ENCODE measurements around the gene DNAJB2. TPM values are rescaled to one million over a fixed set of nuclear protein-coding genes. Genes with fewer than 3 reads are reported as not detected.
"Not testable (repeated sequence)": the region's sequence is repeated elsewhere in the genome, so short reads cannot be mapped to it uniquely, and the experiment has no call there.

The DNAJB2 gene
- polyA plus RNA-seq, 12 donors = 66.8 to 96.2 (median 82.4) TPM; not detected in 1

GRCh38 chr2:219296631-219297391, 17.6 kb downstream of the DNAJB2 start:
- DNase-seq = no peak

DNA sequence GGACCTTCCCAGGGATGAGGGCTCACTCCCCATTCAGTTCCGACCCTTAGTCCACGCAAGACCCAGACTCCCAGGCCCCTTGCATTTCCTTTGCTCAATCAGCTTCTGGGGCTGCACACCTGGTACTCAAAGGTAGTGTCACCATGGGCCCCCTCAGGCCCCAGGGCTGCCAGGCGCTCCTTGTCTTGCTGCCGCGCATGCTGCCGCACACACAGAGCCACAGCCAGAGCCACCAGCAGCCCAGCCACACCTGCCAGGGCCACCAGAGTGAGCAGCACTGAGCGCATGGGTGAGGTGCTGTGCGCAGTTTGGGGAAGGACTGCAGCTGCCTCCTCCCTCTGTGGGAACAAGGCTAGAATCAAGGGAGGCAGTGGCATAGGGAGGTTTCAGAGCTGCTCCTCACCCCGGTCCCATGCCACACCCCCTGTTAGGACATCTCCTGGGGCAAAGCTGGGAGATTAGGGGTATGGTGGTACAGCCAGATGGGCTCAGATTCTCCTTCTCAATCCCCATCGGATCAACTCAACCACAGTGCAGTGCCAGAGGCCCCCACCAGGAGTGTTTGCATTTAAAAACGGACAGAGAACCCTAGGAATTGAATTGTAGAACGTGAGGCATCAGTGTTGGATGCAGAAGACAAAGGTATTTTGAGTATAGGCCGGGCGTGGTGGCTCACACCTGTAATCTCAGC, 18.7 kb downstream of the DNAJB2 start:
- DNase-seq = no peak

DNA sequence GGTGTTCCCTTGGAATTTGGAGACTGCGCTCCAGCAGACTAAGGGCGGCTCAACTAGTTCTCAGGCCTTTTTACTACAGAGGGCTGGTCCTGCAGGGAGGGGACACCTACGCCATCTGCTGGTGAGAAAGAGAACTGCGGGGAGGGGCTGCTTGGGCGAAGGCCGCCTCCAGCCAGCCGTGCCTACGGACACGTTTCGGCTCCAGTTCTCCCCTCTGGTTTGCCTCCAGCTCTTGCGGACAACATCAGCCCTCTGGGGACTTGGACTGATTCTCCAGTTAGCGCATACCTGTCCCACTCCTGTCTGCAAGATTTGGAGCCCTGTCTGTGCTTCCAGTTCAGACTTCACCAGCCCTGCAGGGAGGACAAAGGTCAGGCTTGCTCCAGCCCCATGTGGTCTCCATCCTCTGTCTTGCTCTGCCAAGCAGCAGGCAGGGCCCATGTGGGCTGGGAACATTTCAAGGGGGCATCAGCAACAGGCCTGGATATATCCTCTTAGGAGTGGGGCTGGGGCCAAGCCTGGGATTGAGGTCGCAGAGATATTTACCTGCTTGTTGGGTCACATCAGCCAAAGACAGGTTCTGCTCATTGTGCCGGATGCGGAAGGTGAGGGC, 19.7 kb downstream of the DNAJB2 start:
- peak; percentile 86 for DNase-seq

DNA sequence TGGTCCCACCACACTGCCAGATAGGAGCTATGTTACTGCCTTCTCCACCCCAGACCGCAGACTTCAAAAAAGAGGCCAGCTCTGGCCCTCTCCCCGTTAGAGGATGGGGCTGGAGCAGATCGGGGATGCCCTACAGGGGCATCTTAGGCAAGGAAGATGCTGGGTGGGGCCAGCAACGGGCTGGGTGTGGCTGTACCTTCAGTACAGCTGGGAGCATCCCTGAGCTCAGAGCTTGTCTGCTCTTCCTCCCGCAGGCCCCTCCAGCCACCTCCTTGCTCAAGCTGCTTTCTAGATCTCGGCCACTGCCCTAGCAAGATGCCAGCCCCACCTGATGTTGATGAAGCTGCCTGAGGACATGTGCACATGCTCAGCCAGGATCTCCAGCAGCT, 20.2 kb downstream of the DNAJB2 start:
- no peak for DNase-seq

GRCh38 chr2:219300022-219300421, 20.9 kb downstream of the DNAJB2 start:
- DNase-seq = no peak

- no peak for DNase-seq
Observed at GRCh38 chr2:219302412-219302968, 23.3 kb downstream of the DNAJB2 start.

- DNase-seq = no peak
Observed at GRCh38 chr2:219304223-219304622, 25.1 kb downstream of the DNAJB2 start.

GRCh38 chr2:219306047-219306446, 26.9 kb downstream of the DNAJB2 start:
- DNase-seq = no peak

DNA sequence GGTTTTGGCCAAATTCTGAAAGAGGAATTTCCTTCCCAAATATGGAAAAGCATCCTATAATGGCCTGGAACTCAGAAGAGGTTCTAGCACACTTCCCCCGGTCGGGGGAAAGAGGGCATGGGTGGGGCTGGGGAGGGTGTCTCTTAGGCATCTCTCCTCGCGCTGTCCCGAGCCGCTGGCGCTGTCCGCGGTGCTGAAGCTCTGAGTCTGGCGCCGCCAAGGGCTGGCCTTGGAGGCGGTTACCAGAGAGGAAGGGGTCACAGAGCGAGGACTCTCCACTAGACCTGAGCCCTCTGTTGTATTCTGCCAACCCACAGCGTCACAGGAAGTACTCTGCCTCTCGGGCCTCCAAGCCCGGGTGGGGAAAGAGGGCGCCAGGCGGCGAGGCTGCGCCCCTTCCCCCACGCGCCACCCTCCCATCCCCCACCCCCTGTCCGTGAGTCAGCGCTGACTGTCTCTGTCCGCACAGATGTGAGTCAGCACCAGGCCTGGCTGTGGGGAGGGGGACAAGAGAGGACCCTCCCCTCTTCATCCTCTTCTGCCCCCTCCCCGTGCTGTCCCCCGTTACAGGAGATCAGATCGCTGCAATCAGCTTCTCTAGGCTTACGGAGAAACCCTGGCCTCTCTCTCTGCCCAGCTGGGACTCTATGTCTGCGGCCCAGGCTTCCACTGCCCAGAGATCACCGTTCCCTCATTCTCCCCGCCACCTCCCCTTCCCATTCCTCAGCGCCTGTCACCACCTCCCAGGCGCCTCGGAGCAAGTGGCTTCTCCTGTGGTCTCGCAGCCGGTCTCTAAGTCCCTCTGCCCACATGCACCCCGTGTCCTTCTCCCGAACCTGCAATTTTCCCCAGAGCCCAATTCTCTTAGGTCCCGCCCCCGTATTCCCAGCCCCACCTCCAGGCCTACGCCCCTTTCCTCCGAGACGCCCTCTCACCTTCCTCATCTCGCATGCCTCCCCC, 29.3 kb downstream of the DNAJB2 start:
- peak; percentile 70 for DNase-seq

- no peak for DNase-seq
Observed at GRCh38 chr2:219309278-219309677, 30.1 kb downstream of the DNAJB2 start, which contains the start of gene PTPRN. PTPRN (minus strand) TSS chr2:219309401; CDS start chr2:219309332, 69 bp downstream.

DNA sequence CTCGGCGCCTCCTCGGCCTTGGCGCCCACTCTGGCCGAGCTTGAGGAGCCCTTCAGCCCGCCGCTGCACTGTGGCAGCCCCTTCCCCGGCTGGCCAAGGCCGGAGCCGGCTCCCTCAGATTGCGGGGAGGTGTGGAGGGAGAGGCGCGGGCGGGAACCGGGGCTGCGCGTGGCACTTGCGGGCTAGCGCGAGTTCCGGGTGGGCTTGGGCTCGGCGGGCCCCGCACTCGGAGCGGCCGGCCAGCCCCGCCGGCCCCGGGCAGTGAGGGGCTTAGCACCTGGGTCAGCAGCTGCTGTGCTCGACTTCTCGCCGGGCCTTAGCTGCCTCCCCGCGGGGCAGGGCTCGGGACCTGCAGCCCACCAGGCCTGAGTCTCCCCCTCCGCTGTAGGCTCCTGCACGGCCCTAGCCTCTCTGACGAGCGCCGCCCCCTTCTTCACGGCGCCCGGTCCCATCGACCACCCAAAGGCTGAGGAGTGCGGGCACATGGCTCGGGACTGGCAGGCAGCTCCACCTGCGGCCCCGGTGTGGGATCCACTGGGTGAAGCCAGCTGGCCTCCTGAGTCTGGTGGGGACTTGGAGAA, 33.6 kb downstream of the DNAJB2 start:
- not testable (repeated sequence) for DNase-seq

- DNase-seq = no peak
Observed at GRCh38 chr2:219314804-219315468, 35.8 kb downstream of the DNAJB2 start.

DNA sequence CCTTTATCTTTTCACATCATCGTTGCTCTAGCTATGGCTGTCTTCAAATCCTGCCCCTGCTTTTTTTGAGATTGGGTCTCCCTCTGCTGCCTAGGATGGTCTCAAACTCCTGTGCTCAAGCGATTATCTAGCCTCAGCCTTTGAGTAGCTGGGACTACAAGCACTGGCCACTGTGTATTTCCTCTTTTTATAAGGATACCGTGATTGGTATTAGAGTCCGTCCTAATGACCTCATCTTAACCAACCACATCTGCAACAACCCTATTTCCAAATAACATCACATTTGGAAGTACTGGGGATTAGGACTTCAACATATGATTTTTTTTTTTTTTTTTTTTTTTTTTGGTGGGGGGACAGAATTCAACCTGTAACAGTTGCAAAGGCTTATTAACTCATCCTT, 44.3 kb downstream of the DNAJB2 start:
- no peak for DNase-seq

- DNase-seq = no peak
Observed at GRCh38 chr2:219325136-219325535, 46.0 kb downstream of the DNAJB2 start.

DNA sequence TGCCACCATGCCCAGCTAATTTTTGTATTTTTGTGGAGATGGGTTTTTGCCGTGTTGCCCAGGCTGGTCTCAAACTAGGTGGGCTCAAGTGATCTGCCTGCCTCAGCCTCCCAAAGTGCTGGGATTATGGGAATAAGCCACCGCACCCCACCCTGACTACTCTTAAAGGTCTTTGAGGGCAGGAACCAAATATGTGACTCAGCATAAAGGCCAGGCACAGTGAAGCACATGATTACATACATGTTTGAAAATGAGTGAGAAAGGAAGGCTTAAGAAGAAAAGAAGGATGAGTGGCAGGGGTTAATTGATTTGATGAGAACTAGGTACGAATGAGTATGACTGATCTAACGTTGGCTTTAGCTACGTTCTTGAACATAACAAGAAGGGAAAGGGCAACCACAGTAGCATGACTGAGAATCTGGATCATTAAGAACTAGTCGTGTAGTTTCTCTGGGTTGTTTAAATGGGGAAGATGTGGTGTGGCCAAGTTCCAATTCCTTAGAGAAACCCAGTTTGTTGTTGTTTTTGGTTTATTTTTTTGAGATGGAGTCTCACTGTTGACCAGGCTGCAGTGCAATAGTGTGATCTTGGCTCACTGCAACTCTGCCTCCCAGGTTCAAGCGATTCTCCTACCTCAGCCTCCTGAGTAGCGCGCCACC, 46.6 kb downstream of the DNAJB2 start:
- DNase-seq = no peak

DNA sequence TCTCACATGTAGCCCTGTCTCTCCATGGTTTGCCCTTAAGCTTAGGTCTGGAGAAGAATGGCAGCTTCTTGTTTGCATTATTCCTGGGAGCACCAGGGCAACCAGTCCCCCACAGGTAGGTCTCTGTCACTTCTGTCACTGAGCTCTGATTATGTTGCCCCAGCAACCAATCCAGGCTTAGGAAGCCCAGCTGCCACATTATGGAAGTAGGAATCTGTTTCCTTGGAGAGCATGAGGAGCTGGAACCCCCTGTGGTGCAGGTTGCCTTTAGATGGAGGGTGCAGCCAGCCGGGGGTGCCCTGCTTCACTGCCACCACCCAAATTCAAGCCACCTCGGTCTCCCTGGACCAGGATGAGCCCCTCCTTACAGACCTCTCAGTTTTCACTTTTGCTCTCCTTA, 48.6 kb downstream of the DNAJB2 start:
- DNase-seq = no peak

GRCh38 chr2:219331560-219332213, 52.5 kb downstream of the DNAJB2 start:
- DNase-seq = peak; percentile 58

GRCh38 chr2:219332542-219332941, 53.4 kb downstream of the DNAJB2 start, which contains the start of gene RESP18:
RESP18 (minus strand) TSS chr2:219332744.
- no peak for DNase-seq

DNA sequence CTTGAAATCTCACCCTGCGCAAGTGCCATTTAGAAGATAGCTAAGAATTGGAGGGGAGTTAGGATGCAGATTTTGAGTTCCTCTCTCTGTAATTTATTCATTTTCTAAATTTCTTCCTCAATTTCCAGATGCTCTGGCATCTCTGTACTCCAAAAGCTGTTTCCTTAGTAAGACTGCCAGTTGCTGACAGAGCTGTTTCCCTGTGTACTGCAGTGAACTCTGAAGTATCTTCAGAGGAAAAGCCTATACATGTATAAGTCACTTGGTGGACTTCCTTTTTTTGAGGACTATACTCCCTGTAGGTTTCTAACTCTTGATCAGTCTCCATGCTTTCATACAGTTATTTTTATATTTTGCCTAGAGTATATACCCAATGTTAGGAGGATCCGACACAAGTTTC, 54.9 kb downstream of the DNAJB2 start:
- DNase-seq = no peak

Measured in muscle of arm (tissue), 12 donors.